ENCODE measurements around the gene PHF20. TPM values are rescaled to one million over a fixed set of nuclear protein-coding genes. Genes with fewer than 3 reads are reported as not detected.

Gene PHF20
- polyA plus RNA-seq, 3 donors, result 54.7 to 78.2 (median 73.6) TPM

DNA sequence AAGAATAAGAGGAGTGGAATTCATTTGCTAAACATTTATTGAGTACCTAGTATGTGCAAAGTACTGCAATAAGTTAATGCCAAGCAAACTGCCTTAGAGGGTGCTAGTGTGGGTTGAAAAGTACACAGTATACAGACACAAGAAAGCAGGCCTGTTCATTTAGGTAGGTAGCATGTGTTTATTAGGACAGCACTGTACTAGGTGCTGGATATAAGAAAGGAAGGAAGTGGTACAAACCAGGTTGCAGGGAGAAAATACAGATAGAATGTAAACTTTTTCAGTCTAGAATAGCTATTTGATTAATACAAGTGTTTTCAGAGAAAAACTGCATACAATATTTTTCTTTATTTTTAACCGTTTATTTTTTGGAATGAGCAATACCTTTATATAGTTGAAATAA, 68.1 kb downstream of the PHF20 start:
- intact Hi-C loops (cut with micrococcal nuclease), result no loop called here
- H3K4me3 ChIP-seq (replicated peaks in 1 of 3; ENCODE audit: low read depth in 2 of 3, low read length in 3 of 3), result no peak overlapping the region
- peaks cover 53% of the 10 kb centered on the region for H4K20me1 ChIP-seq (ENCODE audit: insufficient read depth, low read length)
- H3K79me2 ChIP-seq (ENCODE audit: insufficient read depth, low read length), result peaks cover 31% of the 10 kb centered on the region
- WGBS (ENCODE audit: insufficient coverage), result no CpG with 5 or more reads among the region's 1 CpG
- TF ChIP-seq, protein P1, sequence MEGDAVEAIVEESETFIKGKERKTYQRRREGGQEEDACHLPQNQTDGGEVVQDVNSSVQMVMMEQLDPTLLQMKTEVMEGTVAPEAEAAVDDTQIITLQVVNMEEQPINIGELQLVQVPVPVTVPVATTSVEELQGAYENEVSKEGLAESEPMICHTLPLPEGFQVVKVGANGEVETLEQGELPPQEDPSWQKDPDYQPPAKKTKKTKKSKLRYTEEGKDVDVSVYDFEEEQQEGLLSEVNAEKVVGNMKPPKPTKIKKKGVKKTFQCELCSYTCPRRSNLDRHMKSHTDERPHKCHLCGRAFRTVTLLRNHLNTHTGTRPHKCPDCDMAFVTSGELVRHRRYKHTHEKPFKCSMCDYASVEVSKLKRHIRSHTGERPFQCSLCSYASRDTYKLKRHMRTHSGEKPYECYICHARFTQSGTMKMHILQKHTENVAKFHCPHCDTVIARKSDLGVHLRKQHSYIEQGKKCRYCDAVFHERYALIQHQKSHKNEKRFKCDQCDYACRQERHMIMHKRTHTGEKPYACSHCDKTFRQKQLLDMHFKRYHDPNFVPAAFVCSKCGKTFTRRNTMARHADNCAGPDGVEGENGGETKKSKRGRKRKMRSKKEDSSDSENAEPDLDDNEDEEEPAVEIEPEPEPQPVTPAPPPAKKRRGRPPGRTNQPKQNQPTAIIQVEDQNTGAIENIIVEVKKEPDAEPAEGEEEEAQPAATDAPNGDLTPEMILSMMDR (IDR thresholded peaks at IDR 0.05), result no peak
- no peak overlapping the region for H3K9ac ChIP-seq (ENCODE audit: insufficient read depth, low read length, poor library complexity, severe bottlenecking)
- peak overlapping the region in 1 of 7 donors; percentile 10 for H3K27ac Mint-ChIP-seq
- H3K27me3 ChIP-seq (ENCODE audit: control insufficient read depth in 2 of 2, insufficient read depth in 2 of 2, low read length in 2 of 2), result no peaks in the 10 kb centered on the region
- peaks cover 24 to 46% of the 10 kb centered on the region in 2 donors for H3K36me3 ChIP-seq (replicated peaks in 1 of 2; ENCODE audit: control insufficient read depth in 1 of 2, insufficient read depth in 2 of 2, low read length in 2 of 2)
- H3K4me1 Mint-ChIP-seq, result peaks cover 6% of the 10 kb centered on the region
- H3K4me3 Mint-ChIP-seq, result no peak overlapping the region
- H3K4me1 ChIP-seq (ENCODE audit: control insufficient read depth in 1 of 2, insufficient read depth in 2 of 2, low read length in 2 of 2), result no peaks in the 10 kb centered on the region
- no peak overlapping the region for H2AFZ ChIP-seq (ENCODE audit: insufficient read depth, low read depth, low read length, poor library complexity, severe bottlenecking)
- peaks cover 24 to 28% of the 10 kb centered on the region in 2 donors for H3K9me3 ChIP-seq (replicated peaks in 1 of 2; ENCODE audit: control insufficient read depth in 1 of 2, insufficient read depth in 1 of 2, low read length in 2 of 2)
- H3K4me2 ChIP-seq (replicated peaks; ENCODE audit: extremely low read depth, low read length, poor library complexity, severe bottlenecking), result no peak overlapping the region
- peaks cover 30 to 60% of the 10 kb centered on the region in 2 donors for H3K36me3 Mint-ChIP-seq
- H3K27me3 Mint-ChIP-seq (ENCODE audit: low read depth in 3 of 3), result no peaks in the 10 kb centered on the region
- no peak for DNase-seq
- H3K27ac ChIP-seq (ENCODE audit: low read depth in 1 of 2, low read length in 2 of 2), result no peak overlapping the region
- peaks cover 9 to 32% (median 23%) of the 10 kb centered on the region in 7 donors for H3K9me3 Mint-ChIP-seq

DNA sequence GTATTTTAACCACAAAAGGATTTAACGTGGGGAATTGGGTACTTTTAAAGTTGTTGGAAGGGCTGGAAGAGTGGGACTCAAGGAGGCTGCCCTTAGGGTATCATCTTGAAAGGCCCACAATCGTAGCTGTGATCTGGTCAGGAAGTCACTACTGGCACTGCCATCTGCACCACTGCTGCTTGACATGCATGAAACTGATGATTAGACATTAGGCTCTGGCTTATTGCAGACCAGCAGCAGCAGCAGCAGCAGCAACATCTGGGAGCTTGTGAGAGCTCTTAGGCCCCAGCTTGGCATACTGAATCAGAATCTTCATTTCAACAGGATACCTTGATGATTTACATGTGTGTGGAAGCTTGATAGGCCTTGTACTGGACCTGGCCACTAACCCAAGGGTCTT, 68.6 kb downstream of the PHF20 start:
- H3K27ac Mint-ChIP-seq, result no peak overlapping the region
- H3K4me3 Mint-ChIP-seq, result no peak overlapping the region
- Histone ChIP-seq H3K27ac (ENCODE audit: low read depth in 1 of 2, low read length in 2 of 2) (no peak overlapping the region), H3K4me1 (ENCODE audit: control insufficient read depth in 1 of 2, insufficient read depth in 2 of 2, low read length in 2 of 2) (no peaks in the 10 kb centered on the region), H3K4me2 (replicated peaks; ENCODE audit: extremely low read depth, low read length, poor library complexity, severe bottlenecking) (no peak overlapping the region), H4K20me1 (ENCODE audit: insufficient read depth, low read length) (peaks cover 50% of the 10 kb centered on the region), H3K27me3 (ENCODE audit: control insufficient read depth in 2 of 2, insufficient read depth in 2 of 2, low read length in 2 of 2) (no peaks in the 10 kb centered on the region), H3K9me3 (replicated peaks in 1 of 2; ENCODE audit: control insufficient read depth in 1 of 2, insufficient read depth in 1 of 2, low read length in 2 of 2) (peaks cover 24 to 28% of the 10 kb centered on the region in 2 donors), H3K4me3 (replicated peaks in 1 of 3; ENCODE audit: low read depth in 2 of 3, low read length in 3 of 3) (no peak overlapping the region), H3K9ac (ENCODE audit: insufficient read depth, low read length, poor library complexity, severe bottlenecking) (no peak overlapping the region), H3K36me3 (replicated peaks in 1 of 2; ENCODE audit: control insufficient read depth in 1 of 2, insufficient read depth in 2 of 2, low read length in 2 of 2) (peaks cover 28 to 51% of the 10 kb centered on the region in 2 donors), H3K79me2 (ENCODE audit: insufficient read depth, low read length) (peaks cover 27% of the 10 kb centered on the region), H2AFZ (ENCODE audit: insufficient read depth, low read depth, low read length, poor library complexity, severe bottlenecking) (no peak overlapping the region)
- H3K4me1 Mint-ChIP-seq, result peaks cover 6% of the 10 kb centered on the region
- WGBS (ENCODE audit: insufficient coverage), result 67% methylated on average over 1 of the region's 2 CpGs
- no peak for DNase-seq
- peaks cover 9 to 32% (median 23%) of the 10 kb centered on the region in 7 donors for H3K9me3 Mint-ChIP-seq
- intact Hi-C loops (cut with micrococcal nuclease), result no loop called here
- H3K27me3 Mint-ChIP-seq (ENCODE audit: low read depth in 3 of 3), result no peaks in the 10 kb centered on the region
- TF ChIP-seq, protein P1 (IDR thresholded peaks at IDR 0.05), result no peak
- peaks cover 34 to 61% of the 10 kb centered on the region in 2 donors for H3K36me3 Mint-ChIP-seq
